Smooth muscle cell of the brain vasculature (primary cell): ENCODE data around the gene C1orf185.
"Not testable (repeated sequence)": the region's sequence is repeated elsewhere in the genome, so short reads cannot be mapped to it uniquely, and the experiment has no call there.

Source experiments
- DNase-seq: peaks from one replicate; pipeline ENCODE4 v3.0.0-alpha.2; 2012; ENCODE audit warnings: low read depth, low spot score

C1orf185 gene

GRCh38 chr1:51133045-51133444 is 31.0 kb downstream of the C1orf185 start:
- DNase-seq = no peak

DNA sequence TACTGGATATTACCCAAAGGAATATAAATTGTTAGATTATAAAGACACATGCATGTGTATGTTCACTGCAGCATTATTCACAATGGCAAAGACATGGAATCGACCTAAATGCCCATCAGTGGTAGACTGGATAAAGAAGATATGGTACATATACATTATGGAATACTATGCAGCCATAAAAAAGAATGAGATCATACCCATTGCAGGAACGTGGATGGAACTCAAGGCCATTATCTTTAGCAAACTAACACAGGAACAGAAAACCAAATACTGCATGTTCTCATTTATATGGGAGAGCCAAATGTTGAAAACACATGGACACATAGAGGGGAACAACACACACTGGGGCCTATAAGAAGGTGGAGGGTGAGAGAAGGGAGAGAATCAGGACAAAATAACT is 35.7 kb downstream of the C1orf185 start:
- DNase-seq = not testable (repeated sequence)

- DNase-seq = no peak
These were observed 37.4 kb downstream of the C1orf185 start for GRCh38 chr1:51139474-51139873.

DNA sequence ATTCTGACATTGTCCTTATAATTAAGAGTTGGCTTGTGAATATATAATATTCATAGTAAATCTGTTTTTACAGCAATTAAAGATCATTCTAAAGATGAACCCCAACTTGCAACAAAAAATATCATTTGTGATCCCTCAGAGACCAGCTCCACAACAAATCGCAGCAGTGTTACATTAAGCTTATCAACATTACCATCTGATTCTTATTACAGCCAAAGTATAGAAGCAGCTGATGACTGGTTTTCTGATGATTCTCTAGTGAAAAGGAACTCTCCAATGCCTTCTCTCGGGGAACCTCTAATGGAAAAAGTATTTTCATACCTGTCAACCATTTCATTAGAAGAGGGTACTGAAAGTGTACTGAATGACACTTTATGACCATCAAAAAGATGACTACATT is 45.4 kb downstream of the C1orf185 start:
- no peak for DNase-seq

- no peak for DNase-seq
These were observed 52.7 kb downstream of the C1orf185 start for GRCh38 chr1:51154776-51155175.

DNA sequence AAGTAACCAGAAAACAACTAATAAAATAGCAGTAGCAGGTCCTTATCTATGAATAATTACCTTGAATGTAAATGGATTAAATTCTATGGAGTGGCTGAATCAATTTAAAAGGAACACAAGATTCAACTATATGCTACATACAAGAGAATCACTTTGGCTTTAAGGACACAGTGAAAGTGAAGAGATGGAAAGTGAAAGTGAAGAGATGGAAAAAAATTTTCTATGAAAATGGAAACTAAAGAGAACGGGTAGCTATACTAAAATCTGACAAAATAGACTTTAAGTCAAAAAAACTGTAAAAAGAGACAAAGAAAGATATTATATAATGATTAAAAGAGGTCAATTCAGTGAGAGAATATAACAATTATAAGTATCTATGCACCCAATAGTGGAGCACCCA is 54.7 kb downstream of the C1orf185 start:
- no peak for DNase-seq

DNA sequence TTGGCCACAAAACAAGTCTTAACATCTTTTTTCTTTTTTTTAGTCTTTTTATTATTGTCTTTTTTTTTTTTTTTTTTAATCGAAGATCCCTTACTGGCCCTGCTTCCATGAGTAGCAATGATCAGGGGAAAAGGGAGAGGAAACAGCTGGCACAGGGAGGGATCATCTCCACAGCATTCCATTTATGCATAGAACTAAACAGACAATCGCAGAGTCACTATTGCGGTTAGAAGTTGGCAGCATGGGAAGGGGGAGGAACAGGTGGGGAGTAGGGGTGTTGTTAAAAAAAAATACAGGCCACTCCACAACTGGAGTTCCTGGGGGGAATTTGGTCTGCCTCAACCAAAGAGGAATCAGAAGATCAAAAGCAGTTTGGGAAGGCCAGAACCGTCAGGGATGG is 55.4 kb downstream of the C1orf185 start:
- DNase-seq = no peak

GRCh38 chr1:51158263-51158662 is 56.2 kb downstream of the C1orf185 start:
- no peak for DNase-seq

DNA sequence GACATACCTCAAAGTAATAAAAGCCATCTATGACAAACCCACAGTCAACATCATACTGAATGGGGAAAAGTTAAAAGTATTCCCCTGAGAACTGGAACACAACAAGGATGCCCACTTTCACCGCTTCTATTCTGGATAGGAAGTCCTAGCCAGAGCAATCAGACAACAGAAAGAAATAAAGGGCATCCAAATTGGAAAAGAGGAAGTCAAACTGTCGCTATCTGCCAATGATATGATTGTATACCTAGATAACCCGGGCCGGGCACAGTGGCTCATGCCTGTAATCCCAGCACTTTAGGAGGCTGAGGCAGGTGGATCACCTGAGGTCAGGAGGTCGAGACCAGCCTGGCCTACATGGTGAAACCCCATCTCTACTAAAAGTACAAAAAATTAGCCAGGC is 60.5 kb downstream of the C1orf185 start:
- DNase-seq = not testable (repeated sequence)

DNA sequence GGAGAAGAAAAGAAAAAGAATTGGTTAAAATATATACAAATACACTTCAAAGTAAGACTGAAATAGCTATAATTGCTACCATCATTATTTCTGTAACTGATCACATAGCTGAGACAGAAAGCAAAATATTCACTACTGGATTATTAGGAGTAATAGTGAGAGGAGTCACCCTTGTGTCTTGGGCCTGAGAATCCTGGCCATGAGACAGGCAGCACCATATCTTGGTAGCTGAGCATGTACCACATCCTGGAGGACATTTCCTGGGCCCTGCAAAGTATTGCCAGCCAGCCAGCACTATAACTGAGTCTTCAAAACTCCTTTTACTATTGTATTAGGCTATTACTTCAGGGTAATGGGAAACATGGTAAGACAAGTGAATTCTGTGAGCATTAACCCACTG is 63.5 kb downstream of the C1orf185 start:
- no peak for DNase-seq

GRCh38 chr1:51168266-51168845 is 66.3 kb downstream of the C1orf185 start:
- no peak for DNase-seq

DNA sequence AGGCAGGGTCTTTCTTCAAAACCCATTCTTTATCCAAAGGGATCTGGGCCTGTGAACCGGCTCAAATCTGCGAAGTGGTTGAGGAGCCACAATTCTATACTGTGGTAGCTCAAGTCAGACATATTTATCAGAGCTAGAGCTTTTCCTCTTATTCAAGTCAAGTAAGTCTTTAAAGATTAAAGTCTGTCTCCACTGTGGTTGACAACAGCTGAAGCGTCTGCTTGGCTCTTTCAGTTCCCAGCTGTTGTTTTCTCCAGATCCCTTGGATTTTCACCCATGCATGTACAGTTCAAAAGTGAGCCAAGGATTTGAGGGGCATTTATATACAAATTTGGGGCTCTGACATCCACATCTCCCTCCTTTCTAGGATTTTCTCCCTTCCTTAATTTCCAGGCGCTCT is 66.9 kb downstream of the C1orf185 start:
- no peak for DNase-seq

GRCh38 chr1:51170342-51170741 is 68.3 kb downstream of the C1orf185 start:
- no peak for DNase-seq

DNA sequence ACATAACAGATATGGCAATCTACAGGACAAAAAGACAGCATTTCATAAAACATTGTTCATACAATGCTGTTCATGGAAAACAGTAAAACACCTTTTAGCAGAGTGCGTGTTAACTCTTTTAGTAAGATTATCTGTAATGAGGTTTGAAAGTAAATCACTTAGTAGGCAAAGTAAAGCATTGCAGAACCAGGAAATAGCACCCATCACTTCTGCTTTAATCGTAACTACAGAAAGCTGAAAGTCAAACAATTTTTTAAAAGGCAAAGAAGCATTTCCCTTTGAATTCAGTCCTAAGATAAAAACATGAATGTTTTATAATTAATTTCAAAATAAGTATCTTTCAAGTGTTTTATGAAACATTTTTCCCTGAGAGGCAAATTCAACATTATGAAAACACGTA is 70.8 kb downstream of the C1orf185 start:
- DNase-seq = no peak

DNA sequence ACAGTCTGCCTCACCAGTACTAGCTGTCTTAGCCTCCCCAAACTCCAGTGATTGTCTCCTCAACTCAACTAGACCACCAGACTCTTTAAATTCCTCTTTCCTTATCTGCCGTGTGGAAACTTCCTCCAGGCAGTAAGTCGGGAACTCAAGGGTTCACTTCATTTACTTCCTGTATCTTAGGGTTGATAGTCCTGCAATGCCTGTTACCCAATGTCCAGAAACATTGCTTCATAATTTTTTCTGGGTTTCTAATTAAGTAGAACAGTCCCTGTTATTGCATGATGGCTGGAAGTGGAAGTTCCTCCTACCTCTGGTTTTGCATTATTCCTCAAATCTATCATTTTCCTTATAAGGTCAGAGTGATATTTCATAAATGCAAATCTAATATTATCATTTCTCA is 73.2 kb downstream of the C1orf185 start:
- no peak for DNase-seq

DNA sequence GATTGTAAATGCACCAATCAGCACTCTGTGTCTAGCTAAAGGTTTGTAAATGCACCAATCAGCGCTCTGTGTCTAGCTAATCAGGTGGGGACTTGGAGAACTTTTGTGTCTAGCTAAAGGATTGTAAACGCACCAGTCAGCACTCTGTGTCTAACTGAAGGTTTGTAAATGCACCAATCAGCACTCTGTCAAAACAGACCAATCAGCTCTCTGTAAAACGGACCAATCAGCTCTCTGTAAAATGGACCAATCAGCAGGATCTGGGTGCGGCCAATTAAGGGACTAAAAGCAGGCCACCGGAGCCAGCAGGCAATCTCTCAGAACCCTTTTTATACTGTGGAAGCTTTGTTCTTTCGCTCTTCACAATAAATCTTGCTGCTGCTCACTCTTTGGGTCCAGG is 76.0 kb downstream of the C1orf185 start:
- DNase-seq = not testable (repeated sequence)

- no peak for DNase-seq
These were observed 86.2 kb downstream of the C1orf185 start for GRCh38 chr1:51188230-51188629.

DNA sequence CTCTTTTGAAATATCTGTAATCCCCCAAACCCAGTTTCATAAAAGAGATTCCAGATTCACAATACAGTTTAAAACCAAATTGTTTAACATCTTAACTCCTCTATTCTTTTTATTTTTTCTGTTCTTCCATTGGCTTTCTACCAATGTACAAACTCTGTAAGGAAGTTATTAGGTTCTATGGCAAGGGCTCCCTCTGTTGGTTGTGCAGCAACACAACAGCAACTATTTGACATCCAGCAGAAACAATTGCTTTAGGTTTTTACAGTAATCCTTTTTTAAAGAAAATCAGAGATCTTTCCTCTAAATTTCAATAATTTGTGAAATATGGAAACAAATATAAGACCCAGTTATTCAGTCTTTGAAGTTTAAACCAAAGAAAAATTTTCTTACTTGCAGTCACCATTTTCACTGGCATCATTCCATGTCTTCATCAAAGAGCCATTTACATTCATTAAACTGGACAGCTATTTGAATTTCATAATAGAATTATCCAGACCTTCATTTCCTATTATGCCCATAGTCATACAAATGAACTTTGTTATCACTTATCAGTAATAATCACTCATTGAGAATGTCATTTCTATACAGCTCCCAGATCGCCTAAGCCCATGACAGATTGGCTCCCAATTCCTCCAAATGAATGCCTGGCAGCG is 87.5 kb downstream of the C1orf185 start:
- peak; percentile 39 for DNase-seq

GRCh38 chr1:51190961-51191360 is 88.9 kb downstream of the C1orf185 start:
- DNase-seq = no peak

DNA sequence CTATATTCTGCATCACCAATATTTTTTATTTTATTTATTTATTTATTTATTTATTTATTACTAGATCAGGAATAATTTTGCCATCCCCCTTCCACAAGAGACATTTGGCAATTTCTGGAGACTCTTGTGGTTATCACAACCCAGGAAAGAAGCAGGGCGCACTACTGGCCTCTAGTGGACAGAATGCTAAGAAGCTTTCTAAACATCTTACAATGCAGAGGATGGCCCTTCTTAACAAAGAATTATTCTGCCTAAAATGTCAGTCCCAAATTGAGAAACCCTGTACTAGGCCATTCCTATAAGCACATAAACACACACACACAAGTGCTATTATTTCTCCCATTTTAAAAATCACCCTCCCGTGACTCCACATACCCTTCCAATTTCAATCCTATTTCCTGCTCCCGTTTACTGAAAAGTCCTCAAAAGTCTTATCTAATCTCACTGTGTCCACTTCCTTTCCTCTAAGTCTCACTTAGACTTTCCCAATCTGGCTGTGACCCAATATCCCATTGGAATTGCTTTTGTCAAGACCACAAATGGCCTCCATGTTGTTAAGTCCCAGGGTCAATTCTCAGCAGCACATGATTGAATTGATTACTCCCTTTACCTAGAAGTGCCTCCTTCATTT is 90.3 kb downstream of the C1orf185 start:
- DNase-seq = peak; percentile 49

DNA sequence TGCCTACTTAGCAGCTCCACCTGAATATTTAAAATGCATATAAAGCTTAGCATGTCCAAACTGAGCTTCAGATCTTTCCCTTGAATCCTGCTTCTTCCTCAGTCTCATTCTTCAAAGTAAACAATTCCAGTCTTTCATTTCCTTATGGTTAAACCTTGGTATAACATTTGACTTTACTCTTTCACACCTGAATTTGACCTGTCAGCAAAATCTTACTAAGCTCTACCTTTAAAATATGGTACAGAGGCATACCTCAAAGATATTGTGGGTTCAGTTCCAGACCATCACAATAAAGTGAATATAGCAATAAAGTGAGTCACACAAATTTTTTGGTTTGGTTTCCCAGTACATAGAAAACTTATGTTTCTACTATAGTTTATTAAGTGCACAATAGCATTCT is 91.5 kb downstream of the C1orf185 start:
- DNase-seq = no peak
